ENCODE results near the gene NMNAT2. TPM values are rescaled to one million over a fixed set of nuclear protein-coding genes. Genes with fewer than 3 reads are reported as not detected.

NMNAT2 gene
- total and polyA plus RNA-seq, 9 donors = 0.24 to 2.5 (median 0.77) TPM; not detected in 1

DNA sequence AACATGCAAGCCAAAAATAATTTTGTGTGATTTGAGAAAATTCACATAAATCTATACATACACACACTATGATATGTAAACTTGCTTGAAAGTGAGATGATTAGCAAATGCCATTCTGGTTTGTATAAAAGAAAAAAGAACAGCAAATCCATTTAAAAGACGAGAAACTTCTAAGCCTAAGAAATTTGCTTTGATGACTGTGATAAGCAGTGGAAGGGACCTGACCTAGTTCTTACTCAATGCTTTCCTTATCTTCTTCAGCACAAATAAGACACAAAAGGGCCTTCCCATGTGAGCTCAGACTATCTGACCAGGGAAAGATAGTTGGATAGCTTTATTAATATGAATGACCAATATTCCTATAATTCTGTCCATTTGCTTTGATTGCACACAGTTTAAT lies 25.3 kb upstream of the NMNAT2 start:
- Histone ChIP-seq H3K9me3 (no peaks in the 10 kb centered on the region), H3K27me3 (no peaks in the 10 kb centered on the region), H3K4me1 (ENCODE audit: insufficient read depth) (no peaks in the 10 kb centered on the region), H3K4me3 (no peak overlapping the region), H3K36me3 (no peaks in the 10 kb centered on the region), H3K27ac (no peak overlapping the region)
- intact Hi-C loops (cut with DNase I) = no loop called here
- DNase-seq = no peak
- TF ChIP-seq, protein P1, sequence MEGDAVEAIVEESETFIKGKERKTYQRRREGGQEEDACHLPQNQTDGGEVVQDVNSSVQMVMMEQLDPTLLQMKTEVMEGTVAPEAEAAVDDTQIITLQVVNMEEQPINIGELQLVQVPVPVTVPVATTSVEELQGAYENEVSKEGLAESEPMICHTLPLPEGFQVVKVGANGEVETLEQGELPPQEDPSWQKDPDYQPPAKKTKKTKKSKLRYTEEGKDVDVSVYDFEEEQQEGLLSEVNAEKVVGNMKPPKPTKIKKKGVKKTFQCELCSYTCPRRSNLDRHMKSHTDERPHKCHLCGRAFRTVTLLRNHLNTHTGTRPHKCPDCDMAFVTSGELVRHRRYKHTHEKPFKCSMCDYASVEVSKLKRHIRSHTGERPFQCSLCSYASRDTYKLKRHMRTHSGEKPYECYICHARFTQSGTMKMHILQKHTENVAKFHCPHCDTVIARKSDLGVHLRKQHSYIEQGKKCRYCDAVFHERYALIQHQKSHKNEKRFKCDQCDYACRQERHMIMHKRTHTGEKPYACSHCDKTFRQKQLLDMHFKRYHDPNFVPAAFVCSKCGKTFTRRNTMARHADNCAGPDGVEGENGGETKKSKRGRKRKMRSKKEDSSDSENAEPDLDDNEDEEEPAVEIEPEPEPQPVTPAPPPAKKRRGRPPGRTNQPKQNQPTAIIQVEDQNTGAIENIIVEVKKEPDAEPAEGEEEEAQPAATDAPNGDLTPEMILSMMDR (IDR thresholded peaks at IDR 0.05) = no peak
- TF ChIP-seq EP300 (IDR thresholded peaks at IDR 0.05) (no peak), POLR2A (IDR thresholded peaks at IDR 0.05) (no peak)
- WGBS, 3 donors = 48 to 63% (median 57%) methylated on average over 1 of the region's 1 CpG

GRCh38 chr1:183443011-183443410 lies 24.8 kb upstream of the NMNAT2 start:
- no peaks in the 10 kb centered on the region for H3K4me1 ChIP-seq (ENCODE audit: insufficient read depth)
- H3K27ac ChIP-seq = no peak overlapping the region
- DNase-seq = no peak
- H3K9me3 ChIP-seq = no peaks in the 10 kb centered on the region
- 90 to 96% (median 95%) methylated on average over 2 of the region's 2 CpGs for WGBS, 3 donors
- intact Hi-C loops (cut with DNase I) = no loop called here
- TF ChIP-seq EP300 (IDR thresholded peaks at IDR 0.05) = no peak
- TF ChIP-seq, protein P1 (IDR thresholded peaks at IDR 0.05) = no peak
- no peak for TF ChIP-seq POLR2A (IDR thresholded peaks at IDR 0.05)
- H3K27me3 ChIP-seq = no peaks in the 10 kb centered on the region
- no peaks in the 10 kb centered on the region for H3K36me3 ChIP-seq
- H3K4me3 ChIP-seq = no peak overlapping the region

GRCh38 chr1:183438060-183438459 lies 19.9 kb upstream of the NMNAT2 start:
- no peak overlapping the region for H3K4me3 ChIP-seq
- H3K36me3 ChIP-seq = no peaks in the 10 kb centered on the region
- no peak for DNase-seq
- no peaks in the 10 kb centered on the region for H3K4me1 ChIP-seq (ENCODE audit: insufficient read depth)
- no peak overlapping the region for H3K27ac ChIP-seq
- no peaks in the 10 kb centered on the region for H3K9me3 ChIP-seq
- intact Hi-C loops (cut with DNase I) = no loop called here
- WGBS, 3 donors = 84 to 90% (median 86%) methylated on average over 2 of the region's 2 CpGs
- TF ChIP-seq EP300 (IDR thresholded peaks at IDR 0.05) (no peak), POLR2A (IDR thresholded peaks at IDR 0.05) (no peak)
- TF ChIP-seq, protein P1 (IDR thresholded peaks at IDR 0.05) = no peak
- H3K27me3 ChIP-seq = no peaks in the 10 kb centered on the region

DNA sequence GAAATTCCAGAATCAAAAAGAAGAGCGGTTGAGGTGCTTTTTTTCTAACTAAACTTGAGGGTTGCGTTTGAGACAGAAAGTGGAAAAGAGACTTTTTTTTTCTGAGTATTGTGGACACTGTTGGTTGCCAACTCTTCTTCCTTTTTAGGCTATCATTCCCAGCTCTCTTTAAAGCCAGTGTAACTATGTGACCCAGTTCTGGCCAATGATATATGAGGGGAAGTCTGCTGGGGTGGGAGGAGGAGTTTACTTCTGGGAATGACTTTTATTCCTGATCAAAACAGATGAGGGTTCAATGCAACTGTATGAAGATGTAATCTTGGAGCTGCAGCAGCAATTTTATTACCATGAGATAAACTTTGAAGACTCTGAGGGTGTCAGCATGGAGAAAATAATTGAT lies 17.3 kb upstream of the NMNAT2 start:
- H3K9me3 ChIP-seq = no peaks in the 10 kb centered on the region
- no peaks in the 10 kb centered on the region for H3K4me1 ChIP-seq (ENCODE audit: insufficient read depth)
- H3K27ac ChIP-seq = no peak overlapping the region
- intact Hi-C loops (cut with DNase I) = no loop called here
- H3K27me3 ChIP-seq = no peaks in the 10 kb centered on the region
- TF ChIP-seq, protein P1 (IDR thresholded peaks at IDR 0.05) = no peak
- no peak for TF ChIP-seq EP300 (IDR thresholded peaks at IDR 0.05)
- TF ChIP-seq POLR2A (IDR thresholded peaks at IDR 0.05) = no peak
- no peaks in the 10 kb centered on the region for H3K36me3 ChIP-seq
- WGBS, 3 donors = 26 to 34% (median 27%) methylated on average over 2 of the region's 2 CpGs
- DNase-seq = no peak
- H3K4me3 ChIP-seq = no peak overlapping the region

Measured in ovary (tissue), 9 donors.